ENCODE measurements around the gene EFCC1.

DNA sequence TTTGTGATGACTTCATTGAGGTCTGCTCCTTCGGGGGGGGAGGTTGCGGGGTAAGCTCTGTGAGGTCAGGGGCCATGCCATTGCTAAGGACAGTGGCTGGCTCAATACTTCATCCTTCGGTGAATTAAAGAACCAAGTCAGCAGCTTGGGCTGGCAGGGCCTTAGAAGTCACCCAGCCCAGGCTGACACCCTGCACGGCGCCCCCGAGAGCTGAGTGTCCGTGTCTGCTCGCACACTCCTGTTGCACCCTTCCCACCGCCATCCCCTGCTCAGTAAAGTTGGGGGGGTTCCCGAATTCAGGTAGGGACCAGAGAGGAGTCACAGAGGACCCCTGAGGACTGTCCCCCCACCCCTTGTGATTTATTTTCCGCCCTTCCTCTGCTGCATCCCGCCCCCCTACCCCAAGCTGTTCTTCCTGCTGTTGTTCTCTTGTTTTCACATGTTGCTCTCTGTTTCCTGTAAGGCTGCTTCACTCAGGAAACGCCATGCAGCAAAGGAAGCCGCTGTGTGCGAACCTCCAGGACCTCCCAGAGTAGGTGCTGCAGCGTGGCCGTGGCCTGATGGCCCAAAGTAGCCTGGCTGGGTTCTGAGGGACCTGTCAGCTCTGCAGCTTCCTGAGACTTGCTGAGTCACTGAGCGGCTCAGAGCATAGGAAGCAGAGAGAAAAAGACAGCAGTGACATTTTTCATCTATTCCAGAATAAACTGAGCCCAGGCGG, 14.4 kb downstream of the EFCC1 start:
- TF ChIP-seq, protein P1, sequence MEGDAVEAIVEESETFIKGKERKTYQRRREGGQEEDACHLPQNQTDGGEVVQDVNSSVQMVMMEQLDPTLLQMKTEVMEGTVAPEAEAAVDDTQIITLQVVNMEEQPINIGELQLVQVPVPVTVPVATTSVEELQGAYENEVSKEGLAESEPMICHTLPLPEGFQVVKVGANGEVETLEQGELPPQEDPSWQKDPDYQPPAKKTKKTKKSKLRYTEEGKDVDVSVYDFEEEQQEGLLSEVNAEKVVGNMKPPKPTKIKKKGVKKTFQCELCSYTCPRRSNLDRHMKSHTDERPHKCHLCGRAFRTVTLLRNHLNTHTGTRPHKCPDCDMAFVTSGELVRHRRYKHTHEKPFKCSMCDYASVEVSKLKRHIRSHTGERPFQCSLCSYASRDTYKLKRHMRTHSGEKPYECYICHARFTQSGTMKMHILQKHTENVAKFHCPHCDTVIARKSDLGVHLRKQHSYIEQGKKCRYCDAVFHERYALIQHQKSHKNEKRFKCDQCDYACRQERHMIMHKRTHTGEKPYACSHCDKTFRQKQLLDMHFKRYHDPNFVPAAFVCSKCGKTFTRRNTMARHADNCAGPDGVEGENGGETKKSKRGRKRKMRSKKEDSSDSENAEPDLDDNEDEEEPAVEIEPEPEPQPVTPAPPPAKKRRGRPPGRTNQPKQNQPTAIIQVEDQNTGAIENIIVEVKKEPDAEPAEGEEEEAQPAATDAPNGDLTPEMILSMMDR (IDR thresholded peaks at IDR 0.05) = no peak
- no peak for TF ChIP-seq POLR2A (IDR thresholded peaks at IDR 0.05)
